HEK293T (cell line): ENCODE measurements around the gene PSMD6.

ENCODE experiments used
- CTCF ChIA-PET: fragments of 350-600 bp; formaldehyde crosslinking; extraction: SDS; loops from one replicate; lab custom pipeline; 2021; ENCODE audit warnings: antibody characterized with exemption, inconsistent platforms; lab: Yijun Ruan, JAX
- POLR2A ChIA-PET: fragments of 350-600 bp; formaldehyde crosslinking; extraction: SDS; loops from one replicate; lab custom pipeline; 2020; ENCODE audit warnings: antibody characterized with exemption, inconsistent platforms; lab: Yijun Ruan, JAX
- DNase-seq: peaks from one replicate; pipeline ENCODE4 v3.0.0; 2012; ENCODE audit warnings: mixed read lengths; ENCODE audit errors: extremely low spot score
- ARNT ChIP-seq: fragments of 450-650 bp; IDR thresholded peaks from 2 replicates; pipeline ENCODE4 v1.6.1; 2017; ENCODE audit warnings: mild to moderate bottlenecking
- BHLHE40 ChIP-seq: fragments of 450-650 bp; IDR thresholded peaks from 2 replicates; pipeline ENCODE4 v1.6.1; 2016; ENCODE audit warnings: mild to moderate bottlenecking, moderate library complexity, borderline replicate concordance
- CTBP1 ChIP-seq: fragments of 450-650 bp; IDR thresholded peaks from 2 replicates; pipeline ENCODE4 v1.6.1; 2016; ENCODE audit warnings: borderline replicate concordance
- ELF4 ChIP-seq: fragments of 450-650 bp; IDR thresholded peaks from 2 replicates; pipeline ENCODE4 v1.6.1; 2017; ENCODE audit warnings: antibody characterized with exemption
- FOXA1 ChIP-seq: fragments of 450-650 bp; IDR thresholded peaks from 2 replicates; pipeline ENCODE4 v1.6.1; 2016; ENCODE audit warnings: mild to moderate bottlenecking
- FOXK2 ChIP-seq: fragments of 450-650 bp; IDR thresholded peaks from 2 replicates; pipeline ENCODE4 v1.6.1; 2016; ENCODE audit warnings: mild to moderate bottlenecking
- FOXM1 ChIP-seq: fragments of 450-650 bp; IDR thresholded peaks from 2 replicates; pipeline ENCODE4 v1.6.1; 2017; ENCODE audit warnings: mild to moderate bottlenecking, borderline replicate concordance
- HDGF ChIP-seq: fragments of 450-650 bp; IDR thresholded peaks from 2 replicates; pipeline ENCODE4 v1.6.1; 2017; ENCODE audit warnings: antibody characterized with exemption, borderline replicate concordance
- L3MBTL2 ChIP-seq: fragments of 450-650 bp; conservative IDR thresholded peaks from 2 replicates; pipeline ENCODE4 v1.6.1; 2016; ENCODE audit warnings: mild to moderate bottlenecking
- LEF1 ChIP-seq: fragments of 450-650 bp; IDR thresholded peaks from 2 replicates; pipeline ENCODE4 v1.6.1; 2017; ENCODE audit warnings: mild to moderate bottlenecking, borderline replicate concordance
- NFRKB ChIP-seq: fragments of 450-650 bp; IDR thresholded peaks from 2 replicates; pipeline ENCODE4 v1.6.1; 2016; ENCODE audit warnings: mild to moderate bottlenecking, moderate library complexity
- SP1 ChIP-seq: fragments of 450-650 bp; IDR thresholded peaks from 2 replicates; pipeline ENCODE4 v1.6.1; 2017
- SUZ12 ChIP-seq: fragments of 450-650 bp; IDR thresholded peaks from 2 replicates; pipeline ENCODE4 v1.6.1; 2016; ENCODE audit warnings: mild to moderate bottlenecking
- TARDBP ChIP-seq: fragments of 450-650 bp; IDR thresholded peaks from 2 replicates; pipeline ENCODE4 v1.6.1; 2016
- ZNF384 ChIP-seq: fragments of 450-650 bp; IDR thresholded peaks from 2 replicates; pipeline ENCODE4 v1.6.1; 2016
- TF ChIP-seq, protein P1 (sequence below): fragments of 450-650 bp; IDR thresholded peaks from 2 replicates; pipeline ENCODE4 v1.6.1; 2016

PSMD6 gene

DNA sequence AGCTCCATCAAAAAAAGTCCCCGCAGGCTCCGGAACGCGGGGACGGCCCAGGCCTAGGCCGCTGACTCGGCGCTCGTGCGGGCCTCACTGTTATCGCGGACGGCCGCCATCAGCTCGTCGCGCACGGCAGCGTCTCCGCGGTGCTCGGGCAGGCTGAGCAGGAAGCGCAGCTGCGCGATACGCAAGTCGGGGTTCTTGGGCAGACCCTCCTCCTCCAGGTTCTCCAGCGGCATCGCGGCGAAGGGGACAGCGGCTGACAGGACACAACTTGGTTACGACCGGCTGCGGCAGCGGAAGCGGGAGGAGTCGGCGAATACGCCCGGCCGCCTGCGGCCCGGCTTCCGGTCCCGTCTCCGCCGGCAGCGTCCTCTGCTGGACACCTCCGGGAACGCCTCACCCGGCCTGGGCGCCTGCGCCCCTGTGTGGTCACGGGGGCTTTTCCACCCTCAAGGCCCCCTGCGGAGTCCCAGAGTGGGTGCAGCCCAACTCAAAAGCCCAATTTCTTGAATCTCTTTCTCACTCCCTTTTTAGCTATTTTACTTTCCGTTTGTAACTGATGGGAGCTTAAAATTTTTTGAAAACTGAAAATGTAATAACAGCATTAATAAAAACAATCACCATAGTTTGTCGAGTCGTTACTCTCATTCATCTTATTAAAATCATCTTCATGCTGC, at the start of gene PSMD6:
Gene PSMD6, minus strand, starts transcription at position 308 of the 674 bp plus-strand sequence. Its CDS starts 75 bp downstream, at position 233.
- ChIA-PET CTCF (interaction anchor here (0.6 to 1.6 kb wide), 6 partner anchors 15 to 414 kb away, joined by 3 to 5 read pairs (median 3); no protein-coding TSS in a partner anchor), POLR2A (no interaction called here)
- TF ChIP-seq LEF1: 0 out of 2 replicates have a peak, but pooled peaks have one; percentile 13
- no peak for TF ChIP-seq SP1
- peak; percentile 47 for TF ChIP-seq ELF4
- TF ChIP-seq, protein P1, sequence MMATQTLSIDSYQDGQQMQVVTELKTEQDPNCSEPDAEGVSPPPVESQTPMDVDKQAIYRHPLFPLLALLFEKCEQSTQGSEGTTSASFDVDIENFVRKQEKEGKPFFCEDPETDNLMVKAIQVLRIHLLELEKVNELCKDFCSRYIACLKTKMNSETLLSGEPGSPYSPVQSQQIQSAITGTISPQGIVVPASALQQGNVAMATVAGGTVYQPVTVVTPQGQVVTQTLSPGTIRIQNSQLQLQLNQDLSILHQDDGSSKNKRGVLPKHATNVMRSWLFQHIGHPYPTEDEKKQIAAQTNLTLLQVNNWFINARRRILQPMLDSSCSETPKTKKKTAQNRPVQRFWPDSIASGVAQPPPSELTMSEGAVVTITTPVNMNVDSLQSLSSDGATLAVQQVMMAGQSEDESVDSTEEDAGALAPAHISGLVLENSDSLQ: peak; percentile 26; the same call in 1 of the 2 replicates
- peak; percentile 66 for TF ChIP-seq L3MBTL2
- TF ChIP-seq FOXM1: peak; percentile 48; the same call in 1 of the 2 replicates
- DNase-seq: peak; percentile 91

DNA sequence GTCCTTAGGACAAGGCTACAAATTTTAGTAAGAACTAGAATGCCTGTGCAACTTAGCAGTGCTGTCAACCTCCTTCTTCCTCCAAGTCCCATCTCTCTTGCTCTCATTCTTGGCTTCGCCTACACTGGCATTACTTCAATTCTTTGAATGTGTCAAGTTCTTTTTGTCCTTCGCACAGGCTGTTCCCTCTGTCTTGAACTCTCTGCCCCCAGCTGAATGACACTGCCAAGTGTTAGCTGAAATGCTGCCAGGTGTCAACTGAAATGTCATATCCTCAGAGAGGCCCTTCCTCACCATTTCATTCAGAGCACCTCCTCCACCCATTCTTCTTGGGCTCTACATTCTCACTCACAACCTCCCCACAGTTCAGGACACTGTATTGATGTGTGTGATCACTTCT, 48.8 kb upstream of the PSMD6 start:
- ChIA-PET CTCF (no interaction called here), POLR2A (no interaction called here)
- DNase-seq: no peak
- no peak for TF ChIP-seq ZNF384
- TF ChIP-seq NFRKB: no peak

DNA sequence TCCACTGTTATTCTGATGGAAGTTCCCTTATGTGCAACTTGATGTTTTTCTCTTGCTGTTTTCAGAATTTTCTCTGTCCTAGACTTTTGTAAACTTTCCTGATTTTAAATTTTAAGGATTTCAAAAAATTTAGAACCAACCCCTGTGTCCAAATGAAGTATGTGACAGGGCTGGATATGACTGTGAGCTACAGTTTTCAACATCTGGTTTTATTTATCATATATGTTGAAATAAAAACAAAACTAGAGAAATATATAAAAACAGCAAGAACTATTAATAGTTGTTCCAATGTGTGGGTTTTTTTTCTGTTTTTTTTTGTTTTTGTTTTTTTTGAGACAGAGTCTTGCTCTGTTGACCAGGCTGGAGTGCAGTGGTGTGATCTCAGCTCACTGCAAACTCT, 47.4 kb upstream of the PSMD6 start:
- ChIA-PET POLR2A (no interaction called here), CTCF (no interaction called here)
- DNase-seq: no peak
- TF ChIP-seq ELF4 (no peak), NFRKB (no peak), SP1 (no peak), ZNF384 (no peak), L3MBTL2 (no peak), LEF1 (no peak), HDGF (no peak), FOXA1 (no peak), CTBP1 (no peak), ARNT (no peak), BHLHE40 (no peak), FOXM1 (no peak), TARDBP (no peak), FOXK2 (no peak)
- TF ChIP-seq, protein P1: no peak

GRCh38 chr3:64067506-64068346, 44.4 kb upstream of the PSMD6 start:
- no peak for DNase-seq
- POLR2A ChIA-PET: no interaction called here
- CTCF ChIA-PET: no interaction called here
- no peak for TF ChIP-seq FOXK2
- TF ChIP-seq L3MBTL2: no peak
- no peak for TF ChIP-seq HDGF
- no peak for TF ChIP-seq SP1
- no peak for TF ChIP-seq LEF1
- no peak for TF ChIP-seq BHLHE40
- TF ChIP-seq NFRKB: no peak
- TF ChIP-seq ZNF384: no peak
- no peak for TF ChIP-seq SUZ12
- TF ChIP-seq FOXA1: no peak
- TF ChIP-seq TARDBP: no peak
- TF ChIP-seq, protein P1: no peak
- TF ChIP-seq FOXM1: no peak
- no peak for TF ChIP-seq ARNT
- no peak for TF ChIP-seq ELF4
- no peak for TF ChIP-seq CTBP1

GRCh38 chr3:64064804-64065203, 41.5 kb upstream of the PSMD6 start:
- TF ChIP-seq CTBP1: no peak
- no peak for TF ChIP-seq ARNT
- no peak for TF ChIP-seq SUZ12
- TF ChIP-seq NFRKB: no peak
- TF ChIP-seq FOXM1: no peak
- no peak for TF ChIP-seq LEF1
- TF ChIP-seq, protein P1: no peak
- no peak for TF ChIP-seq BHLHE40
- no peak for TF ChIP-seq HDGF
- no peak for TF ChIP-seq FOXK2
- TF ChIP-seq FOXA1: no peak
- TF ChIP-seq SP1: no peak
- no peak for TF ChIP-seq L3MBTL2
- no peak for TF ChIP-seq ELF4
- TF ChIP-seq TARDBP: no peak
- no peak for TF ChIP-seq ZNF384
- CTCF ChIA-PET: no interaction called here
- no peak for DNase-seq
- POLR2A ChIA-PET: no interaction called here
